Measurements from ENCODE around the gene WFS1.

The WFS1 gene

GRCh38 chr4:6341696-6342095 lies 72.0 kb downstream of the WFS1 start:
- no peak for DNase-seq

GRCh38 chr4:6342530-6343293 lies 73.1 kb downstream of the WFS1 start:
- no peak for DNase-seq

GRCh38 chr4:6343939-6344408 lies 74.3 kb downstream of the WFS1 start:
- no peak for DNase-seq

GRCh38 chr4:6345096-6345830 lies 75.6 kb downstream of the WFS1 start:
- no peak for DNase-seq

GRCh38 chr4:6345866-6346265 lies 76.2 kb downstream of the WFS1 start:
- DNase-seq: no peak

GRCh38 chr4:6346373-6347110 lies 76.9 kb downstream of the WFS1 start:
- DNase-seq: no peak

- no peak for DNase-seq
Observed at GRCh38 chr4:6347511-6348045, 77.9 kb downstream of the WFS1 start.

- DNase-seq: no peak
Observed at GRCh38 chr4:6348408-6348807, 78.8 kb downstream of the WFS1 start.

GRCh38 chr4:6349896-6350603 lies 80.4 kb downstream of the WFS1 start:
- DNase-seq: no peak

GRCh38 chr4:6350646-6351045 lies 81.0 kb downstream of the WFS1 start:
- DNase-seq: no peak

GRCh38 chr4:6351246-6352000 lies 81.8 kb downstream of the WFS1 start:
- DNase-seq: no peak

GRCh38 chr4:6352031-6352692 lies 82.5 kb downstream of the WFS1 start:
- no peak for DNase-seq

All from GDM1 (cell line).